VCaP (cell line): ENCODE results near the gene DENND1B.

Experiments
- H3K27ac ChIP-seq: fragments of 450-650 bp; 2 replicates; pipeline ENCODE4 v1.5.1; 2017
- TF ChIP-seq, protein P1 (sequence below): fragments of 450-650 bp; conservative IDR thresholded peaks from 2 replicates; pipeline ENCODE4 v1.5.1; 2017; ENCODE audit warnings: mild to moderate bottlenecking, moderate library complexity

DENND1B gene

DNA sequence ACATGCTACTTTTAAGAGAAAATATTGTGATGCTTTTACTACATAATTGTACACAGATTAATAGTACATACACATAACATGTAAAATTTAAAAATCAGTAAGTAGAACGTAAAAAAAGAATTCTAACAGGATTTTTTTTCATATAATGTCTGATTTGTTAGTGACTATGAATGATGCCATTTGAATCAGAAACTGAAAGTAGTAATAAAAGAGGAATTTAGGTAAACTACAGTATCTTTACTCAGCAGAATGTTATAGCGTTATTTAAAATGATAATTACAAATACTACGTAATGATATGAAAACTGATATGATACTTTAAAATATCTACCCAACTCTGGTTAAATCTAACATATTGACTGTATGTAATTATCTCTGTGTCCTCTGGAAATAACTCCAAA lies 116.1 kb downstream of the DENND1B start:
- TF ChIP-seq, protein P1, sequence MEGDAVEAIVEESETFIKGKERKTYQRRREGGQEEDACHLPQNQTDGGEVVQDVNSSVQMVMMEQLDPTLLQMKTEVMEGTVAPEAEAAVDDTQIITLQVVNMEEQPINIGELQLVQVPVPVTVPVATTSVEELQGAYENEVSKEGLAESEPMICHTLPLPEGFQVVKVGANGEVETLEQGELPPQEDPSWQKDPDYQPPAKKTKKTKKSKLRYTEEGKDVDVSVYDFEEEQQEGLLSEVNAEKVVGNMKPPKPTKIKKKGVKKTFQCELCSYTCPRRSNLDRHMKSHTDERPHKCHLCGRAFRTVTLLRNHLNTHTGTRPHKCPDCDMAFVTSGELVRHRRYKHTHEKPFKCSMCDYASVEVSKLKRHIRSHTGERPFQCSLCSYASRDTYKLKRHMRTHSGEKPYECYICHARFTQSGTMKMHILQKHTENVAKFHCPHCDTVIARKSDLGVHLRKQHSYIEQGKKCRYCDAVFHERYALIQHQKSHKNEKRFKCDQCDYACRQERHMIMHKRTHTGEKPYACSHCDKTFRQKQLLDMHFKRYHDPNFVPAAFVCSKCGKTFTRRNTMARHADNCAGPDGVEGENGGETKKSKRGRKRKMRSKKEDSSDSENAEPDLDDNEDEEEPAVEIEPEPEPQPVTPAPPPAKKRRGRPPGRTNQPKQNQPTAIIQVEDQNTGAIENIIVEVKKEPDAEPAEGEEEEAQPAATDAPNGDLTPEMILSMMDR: no peak
- no peak overlapping the region for H3K27ac ChIP-seq

DNA sequence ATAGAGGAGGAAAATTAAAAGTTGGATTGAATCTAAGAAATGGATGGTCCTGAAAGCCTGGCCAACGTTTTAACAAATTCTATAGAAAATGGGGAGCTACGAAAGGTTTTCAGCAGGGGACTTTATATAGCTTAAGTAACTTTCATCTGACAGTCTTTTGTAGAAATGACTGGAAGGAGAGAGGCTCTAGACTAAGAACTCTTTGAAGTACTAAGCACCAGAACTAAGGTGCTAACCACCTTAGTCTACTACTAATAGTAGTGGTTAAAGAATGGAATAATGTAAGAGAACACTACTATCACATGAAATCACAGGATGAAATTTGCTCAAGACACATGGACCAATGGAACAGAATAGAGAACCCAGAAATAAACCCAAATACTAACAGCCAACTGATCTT lies 126.1 kb downstream of the DENND1B start:
- H3K27ac ChIP-seq: no peak overlapping the region
- TF ChIP-seq, protein P1: no peak

GRCh38 chr1:197638316-197638715 lies 137.0 kb downstream of the DENND1B start:
- TF ChIP-seq, protein P1: no peak
- no peak overlapping the region for H3K27ac ChIP-seq

DNA sequence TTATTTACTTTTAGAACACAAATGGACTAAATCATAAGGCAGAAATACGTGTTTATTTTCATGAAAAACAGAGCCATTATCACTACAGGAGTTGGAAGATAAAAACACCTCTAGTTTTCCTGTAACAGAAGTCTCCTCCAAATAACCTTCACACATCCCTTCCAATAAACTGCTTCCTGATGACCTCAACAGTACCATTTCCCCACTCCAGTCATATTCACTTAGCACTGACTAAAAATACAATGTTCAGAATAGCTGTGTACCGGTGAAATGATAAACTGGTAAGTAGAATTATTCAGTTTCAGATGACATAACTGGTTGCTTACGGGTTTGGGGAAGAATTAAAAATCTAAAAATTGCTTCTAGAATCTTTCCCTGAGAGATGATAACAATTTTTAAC lies 137.9 kb downstream of the DENND1B start:
- no peak overlapping the region for H3K27ac ChIP-seq
- TF ChIP-seq, protein P1: no peak

DNA sequence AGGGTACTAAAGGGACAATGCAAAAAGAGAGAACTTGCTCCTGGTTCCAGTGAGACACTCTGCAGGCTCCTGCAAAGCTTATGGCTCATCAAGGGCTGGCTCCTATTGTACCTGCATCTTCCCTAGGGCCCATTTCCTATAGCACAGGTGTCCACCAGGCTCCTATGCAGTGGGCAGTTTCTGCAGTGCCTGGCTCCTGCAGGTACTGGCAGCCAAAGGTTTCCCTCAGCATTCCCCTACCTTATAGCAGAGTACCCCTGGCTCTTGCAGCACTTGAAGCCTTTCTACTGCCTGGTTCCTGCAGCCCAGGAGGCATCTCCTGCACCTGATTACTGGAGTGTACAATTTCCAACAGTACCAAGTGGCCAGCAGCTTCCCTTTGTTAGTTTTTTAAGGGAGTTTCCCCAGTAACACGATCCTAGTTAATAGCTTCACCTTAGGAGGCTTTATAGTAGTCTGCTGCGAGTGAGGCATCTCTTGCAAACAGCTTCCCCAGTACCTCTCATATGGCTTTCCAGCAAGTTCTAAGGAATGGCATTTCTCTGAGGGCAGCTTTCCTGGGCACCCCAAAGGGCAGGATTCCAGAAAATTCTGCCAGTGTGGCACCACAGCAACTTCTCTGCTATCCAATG lies 141.7 kb downstream of the DENND1B start:
- TF ChIP-seq, protein P1: no peak
- H3K27ac ChIP-seq: no peak overlapping the region

- no peak overlapping the region for H3K27ac ChIP-seq
- TF ChIP-seq, protein P1: no peak
Observed at GRCh38 chr1:197632651-197633050, 142.6 kb downstream of the DENND1B start.

- TF ChIP-seq, protein P1: no peak
- no peak overlapping the region for H3K27ac ChIP-seq
Observed at GRCh38 chr1:197632005-197632404, 143.3 kb downstream of the DENND1B start.
